Measurements from ENCODE around the gene TET2. TPM values are rescaled to one million over a fixed set of nuclear protein-coding genes. Genes with fewer than 3 reads are reported as not detected.
A peak's percentile ranks its signal among the peaks of the same experiment; 100 is the strongest.

TET2 gene
- total RNA-seq, 1 donor = 18.1 TPM

DNA sequence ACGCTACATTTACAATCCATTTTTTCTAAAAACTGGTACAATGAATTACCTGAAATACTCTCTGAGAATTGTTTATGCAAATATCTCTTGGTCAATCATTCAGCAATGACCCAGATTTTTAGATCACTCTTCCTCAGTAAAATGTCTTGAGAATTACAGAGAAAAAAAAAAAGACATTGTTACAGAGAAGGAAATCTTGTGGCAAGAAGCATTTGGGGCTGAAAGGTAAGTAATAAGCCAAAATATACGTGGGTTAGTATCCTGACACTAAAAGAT lies 19.6 kb upstream of the TET2 start:
- TF ChIP-seq, protein P1, sequence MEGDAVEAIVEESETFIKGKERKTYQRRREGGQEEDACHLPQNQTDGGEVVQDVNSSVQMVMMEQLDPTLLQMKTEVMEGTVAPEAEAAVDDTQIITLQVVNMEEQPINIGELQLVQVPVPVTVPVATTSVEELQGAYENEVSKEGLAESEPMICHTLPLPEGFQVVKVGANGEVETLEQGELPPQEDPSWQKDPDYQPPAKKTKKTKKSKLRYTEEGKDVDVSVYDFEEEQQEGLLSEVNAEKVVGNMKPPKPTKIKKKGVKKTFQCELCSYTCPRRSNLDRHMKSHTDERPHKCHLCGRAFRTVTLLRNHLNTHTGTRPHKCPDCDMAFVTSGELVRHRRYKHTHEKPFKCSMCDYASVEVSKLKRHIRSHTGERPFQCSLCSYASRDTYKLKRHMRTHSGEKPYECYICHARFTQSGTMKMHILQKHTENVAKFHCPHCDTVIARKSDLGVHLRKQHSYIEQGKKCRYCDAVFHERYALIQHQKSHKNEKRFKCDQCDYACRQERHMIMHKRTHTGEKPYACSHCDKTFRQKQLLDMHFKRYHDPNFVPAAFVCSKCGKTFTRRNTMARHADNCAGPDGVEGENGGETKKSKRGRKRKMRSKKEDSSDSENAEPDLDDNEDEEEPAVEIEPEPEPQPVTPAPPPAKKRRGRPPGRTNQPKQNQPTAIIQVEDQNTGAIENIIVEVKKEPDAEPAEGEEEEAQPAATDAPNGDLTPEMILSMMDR (IDR thresholded peaks at IDR 0.05; ENCODE audit: insufficient read depth, low read depth, low read length) = no peak
- no peak overlapping the region for H3K4me3 ChIP-seq (ENCODE audit: low read depth, low read length)
- DNase-seq (ENCODE audit: low read depth) = no peak

DNA sequence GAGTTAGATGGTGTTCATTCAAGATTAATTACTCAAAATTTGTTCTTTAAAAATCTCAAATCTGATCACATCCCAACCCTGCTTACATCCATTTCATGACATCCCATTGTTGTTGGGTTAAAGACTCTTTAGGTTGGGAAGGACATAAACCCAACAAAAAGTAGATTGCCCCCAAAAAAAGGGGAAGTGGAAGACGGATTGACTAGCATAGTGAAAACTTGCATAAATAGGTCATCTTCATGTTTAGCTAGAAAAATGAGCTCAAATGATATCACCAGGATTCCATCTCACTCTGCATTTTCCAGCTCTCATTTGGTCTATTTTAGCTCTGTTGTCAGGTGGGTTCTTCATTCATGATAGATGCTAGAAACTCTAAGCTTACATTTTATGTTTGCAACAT lies 18.5 kb upstream of the TET2 start:
- DNase-seq (ENCODE audit: low read depth) = no peak
- H3K4me3 ChIP-seq (ENCODE audit: low read depth, low read length) = no peak overlapping the region
- TF ChIP-seq, protein P1 (IDR thresholded peaks at IDR 0.05; ENCODE audit: insufficient read depth, low read depth, low read length) = no peak

DNA sequence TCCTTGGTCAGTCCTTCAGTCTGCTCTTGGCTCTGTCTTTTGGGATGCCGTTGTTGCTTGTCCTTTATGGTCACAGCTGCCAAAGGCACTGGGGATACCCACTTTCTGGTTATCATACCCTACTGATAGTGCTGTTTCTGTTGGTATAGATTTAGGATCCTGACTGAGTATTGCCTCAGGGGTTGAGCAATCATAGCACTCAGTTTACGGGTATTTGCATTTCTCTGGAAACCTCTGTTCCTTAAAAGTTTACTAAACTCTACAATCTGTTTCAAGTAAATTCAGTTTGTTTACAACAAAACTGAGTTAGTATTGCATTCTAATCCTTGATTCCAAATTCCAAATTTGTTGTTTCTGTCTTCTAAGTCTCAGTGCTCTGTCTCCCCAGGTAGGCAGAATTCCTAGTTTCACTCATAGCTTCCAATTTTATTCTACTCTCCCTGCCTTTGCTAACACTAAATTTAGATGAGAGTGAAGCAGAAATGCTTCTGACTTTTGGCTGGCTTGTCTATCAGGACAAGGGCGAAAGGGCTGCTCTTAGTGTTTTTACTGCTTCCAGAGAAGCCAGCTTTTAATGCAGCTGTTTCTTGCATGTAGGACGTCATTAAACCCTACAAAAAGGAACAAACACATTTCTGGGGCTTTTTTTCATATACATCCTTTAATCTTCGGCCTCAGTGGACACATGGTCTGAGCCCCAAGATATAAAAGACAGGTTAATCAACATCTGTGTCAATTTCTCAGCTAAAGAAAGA lies 17.2 kb upstream of the TET2 start:
- TF ChIP-seq, protein P1 (IDR thresholded peaks at IDR 0.05; ENCODE audit: insufficient read depth, low read depth, low read length) = no peak
- no peak overlapping the region for H3K4me3 ChIP-seq (ENCODE audit: low read depth, low read length)
- peak; percentile 56 for DNase-seq (ENCODE audit: low read depth)

DNA sequence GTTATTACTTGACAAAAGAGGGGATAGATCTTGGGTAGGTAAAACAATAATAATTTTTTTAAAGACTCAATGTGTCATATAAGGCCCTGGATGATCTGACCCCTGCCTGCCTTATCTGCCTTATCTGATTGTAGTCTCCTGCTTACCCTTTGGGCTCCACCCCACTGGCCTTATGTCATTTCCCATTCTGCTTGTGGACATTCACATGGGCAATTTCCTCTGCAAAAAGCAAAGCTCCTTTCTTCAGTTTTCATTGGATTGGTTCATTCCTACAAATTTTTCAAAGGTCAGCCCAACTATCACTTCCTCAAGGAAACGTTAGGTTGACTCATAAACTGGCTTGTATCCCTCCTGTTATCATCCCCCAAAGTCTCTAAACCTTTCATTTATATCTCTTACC lies 15.7 kb upstream of the TET2 start:
- DNase-seq (ENCODE audit: low read depth) = no peak
- H3K4me3 ChIP-seq (ENCODE audit: low read depth, low read length) = no peak overlapping the region
- TF ChIP-seq, protein P1 (IDR thresholded peaks at IDR 0.05; ENCODE audit: insufficient read depth, low read depth, low read length) = no peak

DNA sequence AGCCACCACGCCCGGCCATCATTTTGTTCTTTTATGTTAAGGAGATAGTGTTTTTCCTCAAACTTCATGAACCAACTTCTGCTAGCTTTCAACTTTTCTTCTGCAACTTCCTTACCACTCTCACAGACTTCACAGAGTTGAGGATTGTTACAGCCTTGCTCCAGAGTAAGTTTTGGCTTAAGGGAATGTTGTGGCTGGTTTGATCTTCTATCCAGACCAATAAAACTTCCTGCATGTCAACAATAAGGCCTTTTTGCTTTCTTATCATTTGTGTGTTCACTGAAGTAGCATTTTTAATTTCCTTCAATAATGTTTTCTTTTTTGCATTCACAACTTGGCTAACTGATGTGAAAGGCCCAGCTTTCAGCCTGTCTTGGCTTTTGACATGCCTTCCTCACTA lies 12.7 kb upstream of the TET2 start:
- TF ChIP-seq, protein P1 (IDR thresholded peaks at IDR 0.05; ENCODE audit: insufficient read depth, low read depth, low read length) = no peak
- H3K4me3 ChIP-seq (ENCODE audit: low read depth, low read length) = no peak overlapping the region

DNA sequence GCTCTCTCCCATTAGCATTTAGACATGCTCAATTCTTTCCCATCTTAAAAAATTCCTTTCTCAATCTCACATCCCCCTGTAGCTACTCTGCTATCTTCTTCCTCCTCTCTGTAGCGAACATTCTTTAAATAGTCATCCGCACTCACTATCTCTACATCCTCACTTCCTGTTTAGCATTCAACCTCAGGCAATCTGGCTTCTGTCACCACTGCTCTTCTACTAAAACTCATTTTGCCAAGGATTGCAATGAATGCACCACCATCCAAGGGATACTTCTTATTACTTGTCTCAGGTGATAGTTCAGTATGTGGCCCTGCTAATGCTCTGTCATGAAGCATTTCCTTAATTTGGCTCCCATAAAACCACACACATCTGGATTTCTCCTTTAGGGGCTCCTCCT lies 10.9 kb upstream of the TET2 start:
- DNase-seq (ENCODE audit: low read depth) = peak; percentile 64
- TF ChIP-seq, protein P1 (IDR thresholded peaks at IDR 0.05; ENCODE audit: insufficient read depth, low read depth, low read length) = no peak
- H3K4me3 ChIP-seq (ENCODE audit: low read depth, low read length) = no peak overlapping the region

More for the DNA sequence above, 12.7 kb upstream of the TET2 start:
- DNase-seq (ENCODE audit: low read depth) = no peak
